Sigmoid colon (tissue), 7 donors: ENCODE results near the gene MED13L. TPM values are rescaled to one million over a fixed set of nuclear protein-coding genes. Genes with fewer than 3 reads are reported as not detected.

Experiments used
- DNase-seq: peaks from one replicate; pipeline ENCODE4 v3.0.0-alpha.2; 2019
- H3K27ac ChIP-seq, 4 donors: fragments of 200-600 bp; sonication (generic); one replicate each; pipeline ENCODE4 v1.5.1; 2016 to 2019; ENCODE audit warnings: mild to moderate bottlenecking in 1 of 4
- H3K27me3 ChIP-seq, 3 donors: fragments of 200-600 bp; sonication (generic); one replicate each; pipeline ENCODE4 v1.5.1; 2019; ENCODE audit warnings: mild to moderate bottlenecking in 1 of 3
- H3K36me3 ChIP-seq, 4 donors: fragments of 200-600 bp; sonication (generic); one replicate each; pipeline ENCODE4 v1.5.1; 2016 to 2019
- H3K4me1 ChIP-seq, 4 donors: fragments of 200-600 bp; sonication (generic); one replicate each; pipeline ENCODE4 v1.5.1; 2017 to 2019
- H3K4me3 ChIP-seq, 4 donors: fragments of 200-600 bp; sonication (generic); one replicate each; pipeline ENCODE4 v1.5.1; 2017 to 2019; ENCODE audit warnings: mild to moderate bottlenecking in 2 of 4, moderate library complexity in 1 of 4
- H3K9me3 ChIP-seq, 4 donors: fragments of 200-600 bp in 3 of 4; sonication (generic) in 3 of 4; one replicate each; pipeline versions ENCODE4 v1.5.1 to v1.6.1; 2013 to 2019
- EP300 ChIP-seq, 4 donors: sonication (generic); formaldehyde crosslinking; IDR thresholded peaks; one replicate each; pipeline ENCODE4 v1.6.1; 2017; ENCODE audit warnings: antibody characterized with exemption in 4 of 4
- POLR2A ChIP-seq, 2 donors: fragments of 450-650 bp; IDR thresholded peaks; one replicate each; pipeline ENCODE4 v1.6.1; 2016; ENCODE audit warnings: antibody characterized with exemption in 2 of 2, mild to moderate bottlenecking in 2 of 2, moderate library complexity in 2 of 2
- POLR2AphosphoS5 ChIP-seq, 4 donors: sonication (generic); formaldehyde crosslinking; IDR thresholded peaks; one replicate each; pipeline ENCODE4 v1.6.1; 2017; ENCODE audit warnings: antibody characterized with exemption in 4 of 4
- WGBS, 2 donors: extraction: QIAGEN DNeasy Blood & Tissue Kit; methylation state at CpG; one replicate each; pipeline ENCODE4 v1.1.7; 2013; 5-methylcytosine and 5-hydroxymethylcytosine counted together
- intact Hi-C: fragments of 100-400 bp; cut with DNase I; formaldehyde crosslinking; loops from one replicate; pipeline ENCODE4 v1.15.1; 2023
- polyA plus RNA-seq, 3 donors: library from polyadenylated mRNA; stranded (reverse); fragments of 200-250 nt; gene quantifications; one replicate each; pipeline ENCODE4 v1.2.3, GENCODE V29; 2013
- total RNA-seq, 4 donors: library from RNA; depleted of rRNA; stranded (reverse); fragments of >200 nt; gene quantifications; one replicate each; pipeline ENCODE4 v1.1.0, GENCODE V29; 2016
- TF ChIP-seq, protein P1 (sequence below), 4 experiments: fragments of 450-650 bp in 3 of 4; fragments of 200-600 bp in 1 of 4; IDR thresholded peaks; one replicate each; pipeline ENCODE4 v1.5.1; 2016 to 2019; ENCODE audit warnings: antibody characterized with exemption in 4 of 4, mild to moderate bottlenecking in 3 of 4, moderate library complexity in 2 of 4
- donor health status: healthy with polysubstance abuse.
- donor health status: Bipolar disorder and iron deficiency.
- donor health status: healthy.

MED13L gene
- total and polyA plus RNA-seq, 7 donors: 12.5 to 246 (median 151) TPM

DNA sequence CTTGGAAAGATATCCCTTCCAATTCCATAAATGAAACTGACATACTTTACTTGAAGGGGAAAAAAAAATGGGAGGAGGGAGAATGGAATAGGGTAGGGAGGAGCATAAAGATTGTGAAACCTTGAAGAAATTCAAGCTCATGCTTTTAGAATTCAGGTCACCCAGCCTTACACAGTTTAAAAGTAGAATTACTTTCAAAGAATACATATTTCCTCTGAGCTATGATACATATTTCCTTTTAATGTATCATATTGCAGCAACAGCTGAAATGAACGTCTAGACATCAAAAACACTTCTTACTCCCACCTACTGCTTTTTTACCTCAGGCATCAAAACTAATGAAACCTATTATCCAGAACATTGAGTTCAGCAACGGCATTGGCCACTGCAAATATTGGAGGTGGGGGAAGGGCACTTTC lies 156.0 kb downstream of the MED13L start:
- peak overlapping the region in 1 of 4 donors; percentile 46 for H3K27ac ChIP-seq
- no peaks in the 10 kb centered on the region for H3K27me3 ChIP-seq
- H3K4me1 ChIP-seq: peaks cover 0 to 66% (median 57%) of the 10 kb centered on the region in 4 donors
- DNase-seq: no peak
- no peaks in the 10 kb centered on the region for H3K9me3 ChIP-seq
- H3K4me3 ChIP-seq: no peak overlapping the region
- no peaks in the 10 kb centered on the region for H3K36me3 ChIP-seq
- intact Hi-C loops: no loop called here
- TF ChIP-seq EP300 (IDR thresholded peaks at IDR 0.05): no peak
- TF ChIP-seq, protein P1, sequence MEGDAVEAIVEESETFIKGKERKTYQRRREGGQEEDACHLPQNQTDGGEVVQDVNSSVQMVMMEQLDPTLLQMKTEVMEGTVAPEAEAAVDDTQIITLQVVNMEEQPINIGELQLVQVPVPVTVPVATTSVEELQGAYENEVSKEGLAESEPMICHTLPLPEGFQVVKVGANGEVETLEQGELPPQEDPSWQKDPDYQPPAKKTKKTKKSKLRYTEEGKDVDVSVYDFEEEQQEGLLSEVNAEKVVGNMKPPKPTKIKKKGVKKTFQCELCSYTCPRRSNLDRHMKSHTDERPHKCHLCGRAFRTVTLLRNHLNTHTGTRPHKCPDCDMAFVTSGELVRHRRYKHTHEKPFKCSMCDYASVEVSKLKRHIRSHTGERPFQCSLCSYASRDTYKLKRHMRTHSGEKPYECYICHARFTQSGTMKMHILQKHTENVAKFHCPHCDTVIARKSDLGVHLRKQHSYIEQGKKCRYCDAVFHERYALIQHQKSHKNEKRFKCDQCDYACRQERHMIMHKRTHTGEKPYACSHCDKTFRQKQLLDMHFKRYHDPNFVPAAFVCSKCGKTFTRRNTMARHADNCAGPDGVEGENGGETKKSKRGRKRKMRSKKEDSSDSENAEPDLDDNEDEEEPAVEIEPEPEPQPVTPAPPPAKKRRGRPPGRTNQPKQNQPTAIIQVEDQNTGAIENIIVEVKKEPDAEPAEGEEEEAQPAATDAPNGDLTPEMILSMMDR (IDR thresholded peaks at IDR 0.05): no peak
- no peak for TF ChIP-seq POLR2A (IDR thresholded peaks at IDR 0.05)
- no peak for TF ChIP-seq POLR2AphosphoS5 (IDR thresholded peaks at IDR 0.05)
- WGBS, 2 donors: 41 to 61% methylated on average over 2 of the region's 2 CpGs

DNA sequence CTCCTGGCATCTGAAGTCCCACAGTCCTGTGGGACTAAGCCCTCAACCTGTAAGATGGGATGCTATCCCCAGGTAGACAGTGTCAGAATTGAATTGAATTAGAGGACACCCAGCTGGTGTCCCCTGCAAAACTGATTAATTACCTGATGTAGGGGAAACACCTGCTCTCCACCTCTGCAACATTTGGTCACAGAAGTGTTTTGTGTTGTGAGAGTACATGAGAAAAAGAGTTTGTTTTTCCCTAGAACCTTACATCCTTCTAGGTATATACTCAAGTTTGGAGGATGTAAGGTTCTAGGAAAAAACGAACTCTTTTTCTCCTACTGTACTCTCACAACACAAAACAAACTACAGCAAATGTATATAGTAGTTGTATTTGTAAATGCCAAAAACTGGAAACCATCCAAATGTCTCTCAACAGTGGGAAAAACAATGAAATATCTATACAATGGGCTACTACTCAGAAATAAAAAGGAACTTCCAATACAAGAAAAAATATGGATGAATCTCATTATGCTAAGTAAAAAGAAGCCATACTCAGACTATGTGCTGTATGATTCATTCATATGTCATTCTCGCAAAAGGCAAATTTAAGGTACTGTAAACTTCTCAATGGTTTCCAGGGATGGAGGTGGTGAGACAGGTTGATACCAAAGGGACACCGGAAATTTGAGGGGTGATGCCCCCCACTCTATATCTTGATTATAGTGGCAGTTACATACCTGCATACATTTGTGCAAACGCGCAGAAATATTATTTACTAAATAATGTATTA lies 160.7 kb downstream of the MED13L start:
- 91 to 92% methylated on average over 5 of the region's 5 CpGs for WGBS, 2 donors
- no peak overlapping the region for H3K27ac ChIP-seq
- DNase-seq: no peak
- H3K27me3 ChIP-seq: no peaks in the 10 kb centered on the region
- TF ChIP-seq POLR2A (IDR thresholded peaks at IDR 0.05): no peak
- TF ChIP-seq, protein P1 (IDR thresholded peaks at IDR 0.05): no peak
- no peak for TF ChIP-seq EP300 (IDR thresholded peaks at IDR 0.05)
- TF ChIP-seq POLR2AphosphoS5 (IDR thresholded peaks at IDR 0.05): no peak
- intact Hi-C loops: no loop called here
- no peak overlapping the region for H3K4me3 ChIP-seq
- H3K36me3 ChIP-seq: no peaks in the 10 kb centered on the region
- H3K4me1 ChIP-seq: peaks cover 0 to 41% (median 34%) of the 10 kb centered on the region in 4 donors
- no peaks in the 10 kb centered on the region for H3K9me3 ChIP-seq

DNA sequence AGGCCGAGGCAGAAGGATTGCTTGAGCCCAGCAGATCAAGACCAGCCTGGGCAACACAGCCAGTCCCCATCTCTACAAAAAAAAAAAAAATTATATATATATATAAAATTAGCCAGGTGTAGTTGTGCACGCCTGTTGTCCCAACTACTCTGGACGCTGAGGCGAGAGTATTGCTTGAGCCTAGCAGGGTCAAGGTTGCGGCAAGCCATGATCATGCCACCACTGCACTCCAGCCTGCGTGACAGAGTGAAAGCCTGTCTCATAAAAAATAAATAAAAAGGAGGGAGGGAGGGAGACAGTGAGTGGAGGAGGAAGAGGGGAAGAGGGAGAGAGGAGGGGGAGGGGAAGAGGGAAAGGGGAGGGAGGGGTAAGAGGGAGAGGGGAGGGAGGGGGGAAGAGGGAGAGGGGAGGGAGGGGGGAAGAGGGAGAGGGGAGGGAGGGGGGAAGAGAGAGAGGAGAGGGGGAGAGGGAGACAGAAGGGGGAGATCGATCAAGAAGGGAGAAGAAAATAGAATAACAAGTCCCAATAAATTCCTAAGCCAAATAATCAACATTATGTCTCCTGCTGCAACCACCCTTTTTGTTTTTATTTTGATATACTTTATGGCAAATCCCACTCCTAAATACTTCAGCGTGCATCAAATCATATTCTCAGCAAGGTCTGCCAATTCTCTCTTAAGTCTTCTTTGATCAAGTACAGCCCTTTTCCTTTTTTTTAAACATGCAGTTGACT lies 163.9 kb downstream of the MED13L start:
- Histone ChIP-seq H3K36me3 (no peaks in the 10 kb centered on the region), H3K4me1 (peaks cover 0 to 31% (median 25%) of the 10 kb centered on the region in 4 donors), H3K4me3 (no peak overlapping the region), H3K27me3 (no peaks in the 10 kb centered on the region), H3K27ac (no peak overlapping the region), H3K9me3 (no peaks in the 10 kb centered on the region)
- WGBS, 2 donors: 85 to 91% methylated on average over 8 of the region's 8 CpGs
- intact Hi-C loops: no loop called here
- DNase-seq: no peak
- no peak for TF ChIP-seq POLR2A (IDR thresholded peaks at IDR 0.05)
- no peak for TF ChIP-seq POLR2AphosphoS5 (IDR thresholded peaks at IDR 0.05)
- TF ChIP-seq EP300 (IDR thresholded peaks at IDR 0.05): no peak
- TF ChIP-seq, protein P1 (IDR thresholded peaks at IDR 0.05): no peak

DNA sequence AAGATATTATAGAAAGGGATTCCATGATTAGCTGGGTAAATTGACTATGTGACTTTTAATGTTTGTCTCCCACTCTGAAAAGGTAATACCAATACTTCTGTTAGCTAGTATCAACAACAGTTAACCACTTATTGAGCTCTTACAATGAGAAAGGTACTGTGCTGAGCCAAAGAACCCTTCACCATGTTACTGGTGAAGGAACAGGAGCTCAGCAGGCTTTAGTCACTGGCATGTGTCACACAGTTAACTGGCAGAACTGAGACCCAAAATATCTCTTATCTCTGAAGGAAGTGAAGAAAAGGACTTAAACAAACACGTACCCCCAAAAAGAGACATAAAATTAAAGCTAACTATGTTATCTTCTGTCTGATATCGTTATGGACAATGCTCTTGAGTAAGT lies 170.6 kb downstream of the MED13L start:
- Histone ChIP-seq H3K4me3 (no peak overlapping the region), H3K27me3 (no peaks in the 10 kb centered on the region), H3K9me3 (no peaks in the 10 kb centered on the region), H3K4me1 (peaks cover 0 to 30% (median 14%) of the 10 kb centered on the region in 4 donors), H3K27ac (no peak overlapping the region), H3K36me3 (peaks cover 0 to 3% (median 0%) of the 10 kb centered on the region in 4 donors)
- intact Hi-C loops: no loop called here
- 89 to 90% methylated on average over 2 of the region's 2 CpGs for WGBS, 2 donors
- no peak for DNase-seq
- TF ChIP-seq POLR2A (IDR thresholded peaks at IDR 0.05): no peak
- no peak for TF ChIP-seq POLR2AphosphoS5 (IDR thresholded peaks at IDR 0.05)
- TF ChIP-seq, protein P1 (IDR thresholded peaks at IDR 0.05): no peak
- no peak for TF ChIP-seq EP300 (IDR thresholded peaks at IDR 0.05)
